Motor neuron (in vitro differentiated cells): ENCODE measurements around the gene SIPA1L3. TPM values are rescaled to one million over a fixed set of nuclear protein-coding genes. Genes with fewer than 3 reads are reported as not detected.

Source experiments
- ATAC-seq, 8 experiments: fragments of 200-7000 bp; cut with Tn5 transposase; replicated peaks in 6 of 8; 2 replicates each; pipeline ENCODE4 v1.8.0; 2021; ENCODE audit warnings: mild to moderate bottlenecking in 8 of 8, moderate library complexity in 8 of 8
- H3K27ac ChIP-seq, 2 donors: fragments of 250-450 bp; sonication (Bioruptor Pico); 2 replicates each; pipeline ENCODE4 v1.9.0; 2021; ENCODE audit warnings: antibody characterized with exemption in 2 of 2, mild to moderate bottlenecking in 2 of 2, moderate library complexity in 1 of 2
- H3K4me1 ChIP-seq, 2 donors: fragments of 250-450 bp; sonication (Bioruptor Pico); replicated peaks in 1 of 2; 2 replicates each; pipeline ENCODE4 v1.6.1; 2021; ENCODE audit warnings: antibody characterized with exemption in 2 of 2, mild to moderate bottlenecking in 2 of 2, moderate library complexity in 1 of 2
- H3K4me3 ChIP-seq, 5 donors: fragments of 250-450 bp; sonication (Bioruptor Pico); 2 replicates each; pipeline ENCODE4 v1.9.0; 2021; ENCODE audit warnings: antibody characterized with exemption in 5 of 5, mild to moderate bottlenecking in 5 of 5, moderate library complexity in 4 of 5
- WGBS, 10 experiments: fragments of 450-650 bp; shearing (Covaris generic); methylation state at CpG; one replicate each; pipeline ENCODE4 v1.0.0; 2022; 5-methylcytosine and 5-hydroxymethylcytosine counted together
- in situ Hi-C, 9 experiments: fragments of 400-800 bp; cut with MboI; loops; one replicate each; pipeline ENCODE4 v1.15.0; 2021; ENCODE audit warnings: low sequenced_read_pairs in 9 of 9, low pct_unique_long_range_greater_than_20kb in 2 of 9; ENCODE audit not compliant: unreplicated experiment in 9 of 9
- total RNA-seq, 8 experiments: library from RNA; unstranded; fragments of 300-600 nt; gene quantifications; 2 replicates each; pipeline versions ENCODE4 v1.2.3 to v1.2.4, GENCODE V29; 2022

SIPA1L3 gene
- total RNA-seq, 8 experiments from 2014 or later, result 8.5 to 22.1 (median 15.1) TPM

DNA sequence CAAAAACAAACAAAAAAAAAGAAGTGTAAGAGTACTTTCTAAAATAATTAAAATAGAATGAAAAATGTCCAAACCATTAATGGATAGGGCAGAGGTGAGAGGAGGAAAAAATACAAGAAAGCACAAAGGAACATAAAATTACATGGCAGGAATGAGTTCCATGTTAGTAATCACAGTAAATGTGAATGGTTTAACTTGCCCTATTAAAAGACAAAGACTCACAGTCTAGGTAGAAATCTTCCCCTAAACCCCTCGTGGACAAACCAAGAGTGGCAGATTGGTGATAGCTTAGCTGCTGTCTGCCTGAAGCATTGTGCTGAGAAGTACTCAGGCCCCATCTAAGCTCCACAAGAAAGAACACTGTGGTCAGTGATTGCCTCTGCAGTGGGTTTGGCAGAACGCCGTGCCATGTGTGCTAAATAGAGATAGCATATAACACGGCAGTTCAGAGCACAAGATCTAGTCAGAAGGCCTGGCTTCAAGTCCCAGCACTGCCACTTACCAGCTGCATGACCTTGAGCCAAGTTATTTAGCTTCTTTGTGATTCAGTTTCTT lies 213.5 kb downstream of the SIPA1L3 start:
- no peak overlapping the region for H3K4me3 ChIP-seq
- no peak overlapping the region for H3K27ac ChIP-seq
- ATAC-seq, result no peak
- in situ Hi-C loops, result no loop called here
- WGBS, 10 experiments, result 86 to 100% (median 96%) methylated on average over 1 to 4 of the region's 4 CpGs; no CpG with 5 or more reads in 5 of the 10 experiments
- no peaks in the 10 kb centered on the region for H3K4me1 ChIP-seq

DNA sequence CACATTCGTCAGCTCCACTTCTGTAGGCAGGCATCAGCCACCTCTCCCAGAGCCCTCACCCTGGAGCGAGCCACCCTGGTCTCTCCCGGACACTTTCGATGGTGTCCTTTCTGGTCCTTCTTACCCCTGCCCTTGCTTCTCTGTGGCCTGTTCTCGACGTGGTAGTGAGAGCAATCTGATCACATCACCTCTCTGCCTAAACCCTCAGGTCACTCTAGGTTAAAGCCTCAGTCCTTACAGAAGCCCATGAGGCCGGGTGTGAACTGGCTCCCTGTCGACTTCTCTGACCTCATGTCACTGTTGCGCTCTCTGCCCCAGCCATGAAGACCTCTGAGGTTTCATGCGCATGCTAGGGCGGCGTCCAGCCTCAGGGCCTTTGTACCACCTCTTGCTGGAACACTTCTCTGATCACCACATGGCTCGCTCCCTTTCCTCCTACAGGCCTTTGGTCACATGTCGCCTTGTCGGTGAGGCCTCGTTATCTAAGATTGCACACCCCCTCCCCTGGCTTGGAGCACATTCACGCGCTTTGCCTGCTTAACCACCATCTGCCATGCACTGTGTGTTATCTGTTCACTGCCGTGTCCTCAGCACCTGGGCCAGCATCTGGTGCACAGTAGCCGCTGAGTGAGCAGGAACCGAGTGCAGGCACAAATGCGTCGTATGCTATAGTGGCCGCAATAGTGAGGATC lies 215.5 kb downstream of the SIPA1L3 start:
- ATAC-seq, result peak in 3 of 8 experiments; percentile 33 to 95 (median 95)
- WGBS, 10 experiments, result 69 to 100% (median 95%) methylated on average over 1 to 8 of the region's 24 CpGs; no CpG with 5 or more reads in 3 of the 10 experiments
- in situ Hi-C loops, result no loop called here
- no peaks in the 10 kb centered on the region for H3K4me1 ChIP-seq
- H3K27ac ChIP-seq, result no peak overlapping the region
- H3K4me3 ChIP-seq, result no peak overlapping the region

GRCh38 chr19:38125238-38125637 lies 218.2 kb downstream of the SIPA1L3 start:
- WGBS, 10 experiments, result 60 to 100% methylated on average over 1 to 4 of the region's 9 CpGs; no CpG with 5 or more reads in 8 of the 10 experiments
- ATAC-seq, result no peak

DNA sequence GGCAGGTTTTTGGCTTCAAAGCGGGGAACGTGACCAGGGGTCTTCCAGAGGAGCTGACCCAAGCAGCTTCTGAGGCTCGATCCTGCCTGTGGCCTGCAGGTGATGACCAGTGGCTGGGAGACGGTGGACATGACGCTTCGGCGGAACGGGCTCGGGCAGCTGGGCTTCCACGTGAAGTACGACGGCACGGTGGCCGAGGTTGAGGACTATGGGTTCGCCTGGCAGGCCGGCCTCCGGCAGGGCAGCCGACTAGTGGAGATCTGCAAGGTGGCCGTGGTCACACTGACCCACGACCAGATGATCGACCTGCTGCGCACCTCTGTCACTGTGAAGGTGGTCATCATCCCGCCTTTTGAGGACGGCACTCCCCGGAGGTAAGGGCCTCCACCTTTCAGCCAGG lies 223.4 kb downstream of the SIPA1L3 start:
- peaks cover 0 to 8% of the 10 kb centered on the region in 2 donors for H3K4me1 ChIP-seq
- no peak for ATAC-seq
- WGBS, 10 experiments, result 97 to 100% (median 99%) methylated on average over 2 to 12 of the region's 25 CpGs; no CpG with 5 or more reads in 6 of the 10 experiments
- no peak overlapping the region for H3K4me3 ChIP-seq
- in situ Hi-C loops, result loop anchor here in 2 of 9 experiments (25.0 kb wide), 1 partner anchor 207 kb away; the partner anchor contains the start of gene CATSPERG (in 2 of the 2)
- no peak overlapping the region for H3K27ac ChIP-seq

More at GRCh38 chr19:38125238-38125637, 218.2 kb downstream of the SIPA1L3 start:
- no peaks in the 10 kb centered on the region for H3K4me1 ChIP-seq
- no peak overlapping the region for H3K27ac ChIP-seq
- H3K4me3 ChIP-seq, result no peak overlapping the region
- in situ Hi-C loops, result loop anchor here in 2 of 9 experiments (25.0 kb wide), 1 partner anchor 212 kb away; the partner anchor contains the start of gene CATSPERG (in 2 of the 2)

- WGBS, 10 experiments, result 100% methylated on average over 3 of the region's 6 CpGs; no CpG with 5 or more reads in 6 of the 10 experiments
- ATAC-seq, result no peak
- no peak overlapping the region for H3K4me3 ChIP-seq
- in situ Hi-C loops, result loop anchor here in 2 of 9 experiments (25.0 kb wide), 1 partner anchor 205 kb away; the partner anchor contains the start of gene CATSPERG (in 2 of the 2)
- H3K27ac ChIP-seq, result no peak overlapping the region
- peaks cover 0 to 8% of the 10 kb centered on the region in 2 donors for H3K4me1 ChIP-seq
Measured at GRCh38 chr19:38132781-38133180, 225.8 kb downstream of the SIPA1L3 start.

- ATAC-seq, result peak in 1 of 8 experiments; percentile 87
- H3K4me1 ChIP-seq, result peaks cover 0 to 8% of the 10 kb centered on the region in 2 donors
- peak overlapping the region in 1 of 2 donors; percentile 54 for H3K27ac ChIP-seq
- no peak overlapping the region for H3K4me3 ChIP-seq
- in situ Hi-C loops, result loop anchor here in 2 of 9 experiments (25.0 kb wide), 1 partner anchor 204 kb away; the partner anchor contains the start of gene CATSPERG (in 2 of the 2)
- 40 to 100% (median 82%) methylated on average over 1 to 3 of the region's 3 CpGs; no CpG with 5 or more reads in 3 of the 10 experiments for WGBS, 10 experiments
Measured at GRCh38 chr19:38133319-38133718, 226.3 kb downstream of the SIPA1L3 start.

DNA sequence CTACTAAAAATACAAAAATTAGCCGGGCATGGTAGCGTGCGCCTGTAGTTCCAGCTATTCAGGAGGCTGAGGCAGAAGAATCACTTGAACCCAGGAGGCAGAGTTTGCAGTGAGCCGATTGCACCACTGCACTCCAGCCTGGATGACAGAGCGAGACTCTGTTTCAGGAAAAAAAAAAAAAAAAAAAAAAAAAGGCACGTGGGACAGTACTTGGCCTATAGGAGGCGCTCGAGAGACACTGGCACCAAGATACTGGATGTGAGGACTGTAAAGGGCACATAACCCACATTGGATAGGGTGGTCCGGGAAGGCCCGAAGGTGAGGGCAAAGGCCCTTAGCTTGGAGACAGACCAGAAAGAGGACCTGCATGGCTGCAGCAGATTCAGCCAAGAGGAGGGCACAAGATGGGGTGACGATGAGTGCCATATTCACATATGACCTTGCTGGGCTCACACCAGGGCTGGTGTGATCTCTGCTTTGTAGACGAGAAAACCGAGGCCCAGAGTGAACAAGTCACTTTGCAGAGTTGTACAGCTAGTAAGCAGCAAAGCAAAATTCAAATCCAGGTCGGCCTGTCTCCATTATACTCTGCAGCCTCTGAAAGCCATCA lies 227.6 kb downstream of the SIPA1L3 start:
- in situ Hi-C loops, result loop anchor here in 2 of 9 experiments (25.0 kb wide), 1 partner anchor 203 kb away; the partner anchor contains the start of gene CATSPERG (in 2 of the 2)
- peaks cover 0 to 8% of the 10 kb centered on the region in 2 donors for H3K4me1 ChIP-seq
- no peak overlapping the region for H3K4me3 ChIP-seq
- WGBS, 10 experiments, result 54 to 100% (median 80%) methylated on average over 1 to 9 of the region's 14 CpGs; no CpG with 5 or more reads in 1 of the 10 experiments
- H3K27ac ChIP-seq, result no peak overlapping the region
- peak in 3 of 8 experiments; percentile 50 to 75 (median 50) for ATAC-seq

- in situ Hi-C loops, result loop anchor here in 2 of 9 experiments (25.0 kb wide), 1 partner anchor 202 kb away; the partner anchor contains the start of gene CATSPERG (in 2 of the 2)
Measured at GRCh38 chr19:38135150-38135998, 228.4 kb downstream of the SIPA1L3 start.

GRCh38 chr19:38139122-38139521 lies 232.1 kb downstream of the SIPA1L3 start:
- 69 to 100% (median 100%) methylated on average over 1 to 6 of the region's 6 CpGs; no CpG with 5 or more reads in 6 of the 10 experiments for WGBS, 10 experiments
- ATAC-seq, result no peak
- Histone ChIP-seq H3K4me3 (no peak overlapping the region), H3K27ac (no peak overlapping the region), H3K4me1 (peaks cover 3 to 6% of the 10 kb centered on the region in 2 donors)
- in situ Hi-C loops, result loop anchor here in 2 of 9 experiments (25.0 kb wide), 1 partner anchor 198 kb away; the partner anchor contains the start of gene CATSPERG (in 2 of the 2)

More at GRCh38 chr19:38135150-38135998, 228.4 kb downstream of the SIPA1L3 start:
- Histone ChIP-seq H3K27ac (no peak overlapping the region), H3K4me1 (peaks cover 0 to 8% of the 10 kb centered on the region in 2 donors), H3K4me3 (no peak overlapping the region)
- 62 to 92% (median 80%) methylated on average over 1 to 10 of the region's 21 CpGs; no CpG with 5 or more reads in 4 of the 10 experiments for WGBS, 10 experiments
- peak in 2 of 8 experiments; percentile 24 to 56 for ATAC-seq

GRCh38 chr19:38141108-38141507 lies 234.1 kb downstream of the SIPA1L3 start:
- in situ Hi-C loops, result loop anchor here in 2 of 9 experiments (25.0 kb wide), 1 partner anchor 196 kb away; the partner anchor contains the start of gene CATSPERG (in 2 of the 2)
- 87% methylated on average over 3 of the region's 13 CpGs; no CpG with 5 or more reads in 9 of the 10 experiments for WGBS, 10 experiments
- Histone ChIP-seq H3K27ac (no peak overlapping the region), H3K4me1 (peaks cover 3 to 10% of the 10 kb centered on the region in 2 donors), H3K4me3 (no peak overlapping the region)
- ATAC-seq, result no peak

GRCh38 chr19:38142176-38143035 lies 235.4 kb downstream of the SIPA1L3 start:
- H3K4me1 ChIP-seq, result peaks cover 3 to 10% of the 10 kb centered on the region in 2 donors
- H3K4me3 ChIP-seq, result no peak overlapping the region
- in situ Hi-C loops, result loop anchor here in 2 of 9 experiments (25.0 kb wide), 1 partner anchor 195 kb away; the partner anchor contains the start of gene CATSPERG (in 2 of the 2)
- ATAC-seq, result peak; percentile 31 to 97 (median 95)
- peak overlapping the region in 1 of 2 donors; percentile 18 for H3K27ac ChIP-seq
- 14 to 90% (median 63%) methylated on average over 1 to 13 of the region's 17 CpGs; no CpG with 5 or more reads in 2 of the 10 experiments for WGBS, 10 experiments
